ENCODE measurements around the gene BABAM2.

- TF ChIP-seq, protein P1, sequence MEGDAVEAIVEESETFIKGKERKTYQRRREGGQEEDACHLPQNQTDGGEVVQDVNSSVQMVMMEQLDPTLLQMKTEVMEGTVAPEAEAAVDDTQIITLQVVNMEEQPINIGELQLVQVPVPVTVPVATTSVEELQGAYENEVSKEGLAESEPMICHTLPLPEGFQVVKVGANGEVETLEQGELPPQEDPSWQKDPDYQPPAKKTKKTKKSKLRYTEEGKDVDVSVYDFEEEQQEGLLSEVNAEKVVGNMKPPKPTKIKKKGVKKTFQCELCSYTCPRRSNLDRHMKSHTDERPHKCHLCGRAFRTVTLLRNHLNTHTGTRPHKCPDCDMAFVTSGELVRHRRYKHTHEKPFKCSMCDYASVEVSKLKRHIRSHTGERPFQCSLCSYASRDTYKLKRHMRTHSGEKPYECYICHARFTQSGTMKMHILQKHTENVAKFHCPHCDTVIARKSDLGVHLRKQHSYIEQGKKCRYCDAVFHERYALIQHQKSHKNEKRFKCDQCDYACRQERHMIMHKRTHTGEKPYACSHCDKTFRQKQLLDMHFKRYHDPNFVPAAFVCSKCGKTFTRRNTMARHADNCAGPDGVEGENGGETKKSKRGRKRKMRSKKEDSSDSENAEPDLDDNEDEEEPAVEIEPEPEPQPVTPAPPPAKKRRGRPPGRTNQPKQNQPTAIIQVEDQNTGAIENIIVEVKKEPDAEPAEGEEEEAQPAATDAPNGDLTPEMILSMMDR (IDR thresholded peaks at IDR 0.05), result no peak
- TF ChIP-seq POLR2A (IDR thresholded peaks at IDR 0.05), result no peak
These were observed 198.4 kb downstream of the BABAM2 start for GRCh38 chr2:28088970-28089369.

Data from heart left ventricle (tissue), 13 donors.